H9 (cell line): Measurements from ENCODE around the gene ACAP1. TPM values are rescaled to one million over a fixed set of nuclear protein-coding genes. Genes with fewer than 3 reads are reported as not detected.

ENCODE experiments used
- DNase-seq: peaks from one replicate; pipeline ENCODE4 v3.0.0-alpha.2; 2017
- H2AFZ ChIP-seq: one replicate; pipeline ENCODE4 v1.6.1; 2013; ENCODE audit warnings: mild to moderate bottlenecking, low read length, control low read depth, moderate library complexity
- H2AK5ac ChIP-seq: 2 replicates; pipeline ENCODE4 v1.6.1; 2013; ENCODE audit warnings: low read length, control low read depth, mixed read lengths; ENCODE audit not compliant: insufficient read length
- H2BK120ac ChIP-seq: one replicate; pipeline ENCODE4 v1.6.1; 2013; ENCODE audit warnings: low read depth, mild to moderate bottlenecking, low read length, control low read depth, inconsistent platforms; ENCODE audit not compliant: poor library complexity, severe bottlenecking
- H2BK12ac ChIP-seq: 2 replicates; pipeline ENCODE4 v1.6.1; 2013; ENCODE audit warnings: low read length, control low read depth, mixed read lengths, low read depth; ENCODE audit not compliant: insufficient read length
- H2BK15ac ChIP-seq: 2 replicates; pipeline ENCODE4 v1.6.1; 2013; ENCODE audit warnings: low read depth, low read length, control low read depth
- H2BK20ac ChIP-seq: one replicate; pipeline ENCODE4 v1.6.1; 2013; ENCODE audit warnings: low read depth, mild to moderate bottlenecking, low read length, control low read depth, inconsistent platforms; ENCODE audit not compliant: poor library complexity, severe bottlenecking
- H2BK5ac ChIP-seq: 2 replicates; pipeline ENCODE4 v1.6.1; 2013; ENCODE audit warnings: low read length, control low read depth, mixed read lengths; ENCODE audit not compliant: insufficient read length
- H3K14ac ChIP-seq: 2 replicates; pipeline ENCODE4 v1.6.1; 2013; ENCODE audit warnings: low read length, control low read depth; ENCODE audit not compliant: insufficient read depth
- H3K18ac ChIP-seq: 2 replicates; pipeline ENCODE4 v1.6.1; 2013; ENCODE audit warnings: low read depth, mild to moderate bottlenecking, mixed read lengths, low read length, control low read depth; ENCODE audit not compliant: insufficient read length
- H3K23ac ChIP-seq: 2 replicates; pipeline ENCODE4 v1.6.1; 2013; ENCODE audit warnings: low read length, control low read depth, mixed read lengths, low read depth; ENCODE audit not compliant: insufficient read length
- H3K23me2 ChIP-seq: 2 replicates; pipeline ENCODE4 v1.6.1; 2013; ENCODE audit warnings: low read depth, mild to moderate bottlenecking, mixed read lengths, low read length, control low read depth; ENCODE audit not compliant: insufficient read length, poor library complexity, severe bottlenecking
- H3K27ac ChIP-seq: 2 replicates; pipeline ENCODE4 v1.5.1; 2013; ENCODE audit warnings: low read length, control low read depth, mixed read lengths, low read depth; ENCODE audit not compliant: insufficient read length
- H3K27me3 ChIP-seq: 2 replicates; pipeline ENCODE4 v1.6.1; 2013; ENCODE audit warnings: low read length, control low read depth, inconsistent platforms; ENCODE audit not compliant: insufficient read depth
- H3K4ac ChIP-seq: 2 replicates; pipeline ENCODE4 v1.6.1; 2013; ENCODE audit warnings: low read depth, mild to moderate bottlenecking, control low read depth, inconsistent platforms, low read length, moderate library complexity
- H3K4me1 ChIP-seq: 2 replicates; pipeline ENCODE4 v1.6.1; 2013; ENCODE audit warnings: low read length, control low read depth, inconsistent platforms; ENCODE audit not compliant: insufficient read depth
- H3K4me2 ChIP-seq: 2 replicates; pipeline ENCODE4 v1.6.1; 2013; ENCODE audit warnings: low read length, control low read depth, mixed read lengths; ENCODE audit not compliant: insufficient read length, insufficient read depth
- H3K56ac ChIP-seq: 2 replicates; pipeline ENCODE4 v1.6.1; 2013; ENCODE audit warnings: low read depth, mild to moderate bottlenecking, mixed read lengths, low read length, control low read depth; ENCODE audit not compliant: insufficient read length
- H3K79me1 ChIP-seq: 2 replicates; pipeline ENCODE4 v1.6.1; 2013; ENCODE audit warnings: low read depth, mild to moderate bottlenecking, moderate library complexity, low read length, control low read depth, inconsistent platforms; ENCODE audit not compliant: insufficient read depth, poor library complexity, severe bottlenecking
- H3K79me2 ChIP-seq: 2 replicates; pipeline ENCODE4 v1.6.1; 2013; ENCODE audit warnings: low read length, control low read depth, inconsistent platforms; ENCODE audit not compliant: insufficient read depth
- H3K9ac ChIP-seq: 2 replicates; pipeline ENCODE4 v1.6.1; 2013; ENCODE audit warnings: low read length, control low read depth, mixed read lengths; ENCODE audit not compliant: insufficient read length; ENCODE audit errors: extremely low read depth
- H3K9me3 ChIP-seq: one replicate; pipeline ENCODE4 v1.6.1; 2013; ENCODE audit warnings: low read depth, low read length, inconsistent platforms; ENCODE audit not compliant: control insufficient read depth
- H3T11ph ChIP-seq: one replicate; pipeline ENCODE4 v1.6.1; 2013; ENCODE audit warnings: mild to moderate bottlenecking, low read length, control low read depth, inconsistent platforms
- H4K20me1 ChIP-seq: one replicate; pipeline ENCODE4 v1.6.1; 2013; ENCODE audit not compliant: control insufficient read depth, insufficient read length, insufficient read depth
- H4K5ac ChIP-seq: 2 replicates; pipeline ENCODE4 v1.6.1; 2013; ENCODE audit warnings: low read depth, mild to moderate bottlenecking, mixed read lengths, low read length, control low read depth; ENCODE audit not compliant: insufficient read length
- H4K8ac ChIP-seq: replicated peaks from 2 replicates; pipeline ENCODE4 v1.6.1; 2013; ENCODE audit warnings: low read length, control low read depth, mixed read lengths, low read depth; ENCODE audit not compliant: insufficient read length
- H4K91ac ChIP-seq: 2 replicates; pipeline ENCODE4 v1.6.1; 2013; ENCODE audit warnings: low read depth, mild to moderate bottlenecking, moderate library complexity, mixed read lengths, low read length, control low read depth; ENCODE audit not compliant: insufficient read length
- H3K27ac Mint-ChIP-seq, 3 experiments: 2 replicates in 2 of 3; 3 replicates in 1 of 3; pipeline ENCODE4 v1.8.0; 2020 to 2021; ENCODE audit warnings: mixed read lengths in 3 of 3, mild to moderate bottlenecking in 1 of 3, moderate library complexity in 1 of 3
- H3K27me3 Mint-ChIP-seq: 2 replicates; pipeline ENCODE4 v1.8.0; 2021; ENCODE audit warnings: low read depth, mild to moderate bottlenecking, moderate library complexity, mixed read lengths
- H3K36me3 Mint-ChIP-seq, 3 experiments: 2 replicates in 2 of 3; 3 replicates in 1 of 3; pipeline ENCODE4 v1.8.0; 2020 to 2021; ENCODE audit warnings: low read depth in 3 of 3, mixed read lengths in 3 of 3; ENCODE audit not compliant: insufficient read depth in 1 of 3
- H3K4me1 Mint-ChIP-seq, 2 experiments: 2 replicates each; pipeline ENCODE4 v1.8.0; 2020; ENCODE audit warnings: mixed read lengths in 2 of 2
- H3K4me3 Mint-ChIP-seq, 2 experiments: 2 replicates in 1 of 2; 3 replicates in 1 of 2; pipeline ENCODE4 v1.8.0; 2020 to 2021; ENCODE audit warnings: mild to moderate bottlenecking in 2 of 2, mixed read lengths in 2 of 2, moderate library complexity in 1 of 2
- H3K9me3 Mint-ChIP-seq, 2 experiments: 2 replicates in 1 of 2; 3 replicates in 1 of 2; pipeline ENCODE4 v1.8.0; 2020; ENCODE audit warnings: mild to moderate bottlenecking in 2 of 2, mixed read lengths in 2 of 2, moderate library complexity in 1 of 2
- CTCF ChIP-seq: fragments of 200-600 bp; sonication (generic); conservative IDR thresholded peaks from 3 replicates; pipeline ENCODE4 v1.8.0; 2021; ENCODE audit warnings: antibody characterized with exemption, mild to moderate bottlenecking
- WGBS: extraction: QIAGEN DNeasy Blood & Tissue Kit; methylation state at CpG from one replicate; pipeline ENCODE4 v1.1.7; 2013; ENCODE audit warnings: missing lambda C conversion rate, low lambda C conversion rate, mixed read lengths; ENCODE audit not compliant: insufficient read length; ENCODE audit errors: extremely low coverage; 5-methylcytosine and 5-hydroxymethylcytosine counted together
- total RNA-seq: library from RNA; stranded (reverse); gene quantifications from 2 replicates; pipeline ENCODE4 v1.2.1, GENCODE V29; 2021

ACAP1 gene
- total RNA-seq, 1 experiment from 2014 or later = 18.2 TPM

- H3K27ac ChIP-seq = no peak overlapping the region
- H2BK12ac ChIP-seq = no peak overlapping the region
- no peaks in the 10 kb centered on the region for H3K27me3 ChIP-seq
- H3K27me3 Mint-ChIP-seq = no peaks in the 10 kb centered on the region; the same call in 1 of the 2 replicates
- peak overlapping the region; percentile 54 for H3K4me2 ChIP-seq
- H3K9ac ChIP-seq = no peak overlapping the region
- H3K4ac ChIP-seq = no peak overlapping the region
- H3K23ac ChIP-seq = no peak overlapping the region
- WGBS = no CpG with 5 or more reads among the region's 13 CpGs
- peaks cover 2% of the 10 kb centered on the region; the same call in 1 of the 2 replicates for H3K79me2 ChIP-seq
- no peak overlapping the region for H4K5ac ChIP-seq
- no peak overlapping the region for H2BK5ac ChIP-seq
- no peaks in the 10 kb centered on the region for H3K9me3 ChIP-seq
- no peak for TF ChIP-seq CTCF
- peak overlapping the region; percentile 88 to 97 for H3K4me3 Mint-ChIP-seq
- no peak overlapping the region for H3T11ph ChIP-seq
- H3K36me3 Mint-ChIP-seq = peaks cover 1 to 13% (median 10%) of the 10 kb centered on the region in 3 experiments; a peak in 5 of 7 replicates
- H2AFZ ChIP-seq = no peak overlapping the region
- H3K23me2 ChIP-seq = peaks cover 14% of the 10 kb centered on the region
- H3K4me1 Mint-ChIP-seq = peaks cover 22 to 28% of the 10 kb centered on the region in 2 experiments
- H4K8ac ChIP-seq = no peak overlapping the region
- H3K79me1 ChIP-seq = no peaks in the 10 kb centered on the region
- no peak overlapping the region for H2BK15ac ChIP-seq
- no peak for DNase-seq
- peak overlapping the region; percentile 82 for H3K14ac ChIP-seq
- no peaks in the 10 kb centered on the region for H3K9me3 Mint-ChIP-seq
- no peak overlapping the region for H3K56ac ChIP-seq
- H3K27ac Mint-ChIP-seq = peak overlapping the region in 2 of 3 experiments; percentile 40 to 81; a peak in 2 of 7 replicates
- H4K20me1 ChIP-seq = no peaks in the 10 kb centered on the region
- no peak overlapping the region for H2AK5ac ChIP-seq
- no peak overlapping the region for H4K91ac ChIP-seq
- no peak overlapping the region for H2BK20ac ChIP-seq
- peak overlapping the region; percentile 86 for H3K18ac ChIP-seq
- H2BK120ac ChIP-seq = no peak overlapping the region
- H3K4me1 ChIP-seq = no peaks in the 10 kb centered on the region
Measured at GRCh38 chr17:7330638-7331015, 5.7 kb upstream of the ACAP1 start.
